NT2/D1 (cell line): ENCODE measurements around the gene PLCL1.

Source experiments
- DNase-seq: peaks from one replicate; pipeline ENCODE4 v3.0.0-alpha.2; 2011; ENCODE audit warnings: low read depth, low spot score
- H3K27me3 ChIP-seq: 2 replicates; pipeline ENCODE4 v1.6.0; 2011; ENCODE audit warnings: mild to moderate bottlenecking; ENCODE audit not compliant: insufficient read length, insufficient read depth
- H3K36me3 ChIP-seq: 2 replicates; pipeline ENCODE4 v1.6.1; 2011; ENCODE audit warnings: mild to moderate bottlenecking, low read length, mixed read lengths; ENCODE audit not compliant: insufficient read depth, insufficient read length
- H3K4me1 ChIP-seq: 2 replicates; pipeline ENCODE4 v1.5.1; 2011; ENCODE audit not compliant: insufficient read depth, insufficient read length
- H3K4me3 ChIP-seq: 2 replicates; pipeline ENCODE4 v1.5.1; 2011; ENCODE audit warnings: low read depth; ENCODE audit not compliant: insufficient read length
- H3K9ac ChIP-seq: 2 replicates; pipeline ENCODE4 v1.6.0; 2011; ENCODE audit warnings: low read depth; ENCODE audit not compliant: insufficient read length
- H3K9me3 ChIP-seq: 2 replicates; pipeline ENCODE4 v1.5.1; 2011; ENCODE audit warnings: mild to moderate bottlenecking, low read length; ENCODE audit not compliant: insufficient read depth
- SUZ12 ChIP-seq: IDR thresholded peaks from 2 replicates; pipeline ENCODE4 v1.6.1; 2011; ENCODE audit not compliant: insufficient read length, insufficient read depth; ENCODE audit errors: extremely low read depth
- YY1 ChIP-seq: IDR thresholded peaks from 2 replicates; pipeline ENCODE4 v1.6.1; 2011; ENCODE audit not compliant: insufficient read length, insufficient read depth
- ZNF274 ChIP-seq: IDR thresholded peaks from 2 replicates; pipeline ENCODE4 v1.6.1; 2011; ENCODE audit warnings: mild to moderate bottlenecking, low read depth, low read length

PLCL1 gene

DNA sequence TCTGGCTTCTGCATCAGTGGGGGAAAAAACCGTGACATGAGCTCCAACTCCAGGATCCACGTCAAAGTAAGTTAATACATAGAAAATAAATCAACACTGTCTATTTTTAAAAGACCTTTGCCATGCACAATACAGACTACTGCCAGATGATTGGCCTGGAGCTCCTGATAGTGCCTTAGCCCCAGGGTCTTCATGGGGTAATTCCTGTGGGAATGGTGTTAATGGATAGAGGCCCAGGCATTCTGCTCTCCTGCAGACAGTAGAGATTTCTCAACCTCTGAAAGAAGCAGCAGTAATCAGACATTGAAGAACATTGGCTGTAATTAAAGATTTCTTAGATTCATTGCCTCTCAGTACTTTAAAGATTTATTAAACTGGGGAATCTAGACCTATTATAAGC lies 4.3 kb upstream of the PLCL1 start:
- no peak for DNase-seq
- H3K27me3 ChIP-seq: peaks cover 15% of the 10 kb centered on the region
- H3K4me3 ChIP-seq: no peak overlapping the region
- TF ChIP-seq SUZ12 (no peak), ZNF274 (no peak), YY1 (no peak)
- no peak overlapping the region for H3K9ac ChIP-seq
- H3K9me3 ChIP-seq: peaks cover 18% of the 10 kb centered on the region; the same call in 1 of the 2 replicates
- no peaks in the 10 kb centered on the region for H3K36me3 ChIP-seq
- no peaks in the 10 kb centered on the region for H3K4me1 ChIP-seq

DNA sequence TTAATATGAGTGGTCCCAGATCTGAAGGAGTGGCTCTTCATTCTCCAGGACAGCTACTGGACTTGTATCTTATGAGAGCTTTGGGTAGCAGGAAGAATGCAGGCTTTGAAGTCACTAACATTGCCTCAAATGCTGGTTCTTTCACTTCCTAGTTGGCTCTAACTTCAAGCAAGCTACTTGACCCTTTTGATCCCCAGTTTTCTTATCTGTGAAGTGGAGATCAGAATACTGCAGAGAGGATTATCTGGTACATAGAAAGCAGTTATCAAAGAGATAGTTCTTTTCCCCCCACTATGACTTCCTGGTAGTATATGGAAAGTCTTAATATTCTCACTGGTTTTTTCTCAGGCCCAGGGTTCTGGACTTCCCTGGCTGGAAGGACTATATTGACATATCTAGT lies 3.4 kb upstream of the PLCL1 start:
- no peaks in the 10 kb centered on the region for H3K36me3 ChIP-seq
- TF ChIP-seq YY1: no peak
- no peak for TF ChIP-seq ZNF274
- no peak for TF ChIP-seq SUZ12
- no peak for DNase-seq
- no peak overlapping the region for H3K9ac ChIP-seq
- H3K9me3 ChIP-seq: peaks cover 9% of the 10 kb centered on the region; the same call in 1 of the 2 replicates
- H3K27me3 ChIP-seq: peaks cover 24% of the 10 kb centered on the region
- no peak overlapping the region for H3K4me3 ChIP-seq
- no peaks in the 10 kb centered on the region for H3K4me1 ChIP-seq

DNA sequence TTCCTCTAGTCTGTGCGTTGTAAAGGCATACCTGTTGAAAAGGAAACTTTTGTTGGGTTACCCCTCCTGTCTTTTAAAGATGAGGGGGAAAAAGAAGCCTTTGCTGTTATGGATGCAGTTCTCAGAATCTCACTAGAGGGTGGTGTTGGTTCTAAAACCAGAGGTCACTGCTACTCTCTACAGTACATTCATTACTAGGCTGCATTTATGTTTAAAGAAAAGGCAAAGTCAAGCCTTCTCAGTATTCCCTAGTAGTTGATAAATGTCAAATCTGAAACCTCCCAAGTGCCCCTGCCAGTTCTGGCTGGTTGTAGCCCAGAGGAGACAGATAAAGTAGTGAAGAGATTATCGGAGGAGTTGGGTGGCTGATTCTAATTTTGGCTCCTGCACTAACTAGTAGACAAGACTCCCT lies 1.4 kb upstream of the PLCL1 start:
- H3K9me3 ChIP-seq: no peaks in the 10 kb centered on the region
- H3K36me3 ChIP-seq: no peaks in the 10 kb centered on the region
- DNase-seq: peak; percentile 48
- no peak overlapping the region for H3K4me3 ChIP-seq
- TF ChIP-seq SUZ12 (no peak), YY1 (no peak), ZNF274 (no peak)
- H3K4me1 ChIP-seq: no peaks in the 10 kb centered on the region
- H3K27me3 ChIP-seq: peaks cover 38% of the 10 kb centered on the region
- H3K9ac ChIP-seq: no peak overlapping the region

DNA sequence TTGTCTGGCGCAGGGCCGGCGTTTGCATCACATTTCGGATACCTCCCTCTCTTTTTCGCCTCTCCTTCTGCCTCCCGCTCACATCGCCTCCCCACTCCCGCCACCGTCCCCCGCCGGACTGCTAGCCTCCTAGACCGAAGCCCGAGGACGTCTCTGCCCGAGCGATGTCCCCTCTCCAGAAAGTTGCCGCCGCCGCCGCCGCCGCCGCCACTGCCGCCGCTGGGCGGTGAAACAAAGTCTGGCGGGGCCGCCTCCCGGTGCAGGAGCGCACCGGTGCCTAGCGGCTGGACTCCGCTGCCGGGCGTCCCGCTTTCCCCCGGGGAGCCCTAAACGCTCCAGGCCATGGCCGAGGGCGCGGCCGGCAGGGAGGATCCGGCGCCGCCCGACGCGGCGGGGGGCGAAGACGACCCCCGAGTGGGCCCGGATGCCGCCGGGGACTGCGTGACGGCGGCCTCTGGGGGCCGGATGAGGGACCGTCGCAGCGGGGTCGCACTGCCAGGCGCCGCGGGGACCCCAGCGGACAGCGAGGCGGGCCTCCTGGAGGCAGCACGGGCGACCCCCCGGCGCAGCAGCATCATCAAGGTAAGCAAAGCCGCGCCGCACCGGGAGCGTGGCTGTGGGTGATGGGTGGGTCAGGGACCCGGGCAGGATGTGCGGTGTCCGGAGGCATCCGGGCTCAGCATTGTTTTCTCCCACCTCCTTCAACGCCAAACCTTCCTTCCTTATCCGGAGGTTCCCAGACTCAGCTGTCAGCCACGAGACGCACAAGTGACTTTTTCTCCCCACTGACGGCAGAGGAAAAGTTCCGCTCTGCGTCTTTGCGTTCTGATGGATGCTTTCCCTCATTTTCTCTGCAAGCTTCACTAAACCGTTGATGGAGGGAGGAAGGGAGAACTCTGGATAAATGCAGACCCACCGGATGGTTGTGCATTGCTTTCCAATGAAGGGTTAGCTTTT lies 643 bp downstream of the PLCL1 start:
- peak overlapping the region; percentile 7 for H3K9ac ChIP-seq
- TF ChIP-seq YY1 (no peak), SUZ12 (peak; percentile 73), ZNF274 (no peak)
- peak overlapping the region; percentile 57 for H3K4me3 ChIP-seq
- no peak for DNase-seq
- H3K27me3 ChIP-seq: peaks cover 38% of the 10 kb centered on the region
- no peaks in the 10 kb centered on the region for H3K36me3 ChIP-seq
- no peaks in the 10 kb centered on the region for H3K9me3 ChIP-seq
- H3K4me1 ChIP-seq: no peaks in the 10 kb centered on the region

DNA sequence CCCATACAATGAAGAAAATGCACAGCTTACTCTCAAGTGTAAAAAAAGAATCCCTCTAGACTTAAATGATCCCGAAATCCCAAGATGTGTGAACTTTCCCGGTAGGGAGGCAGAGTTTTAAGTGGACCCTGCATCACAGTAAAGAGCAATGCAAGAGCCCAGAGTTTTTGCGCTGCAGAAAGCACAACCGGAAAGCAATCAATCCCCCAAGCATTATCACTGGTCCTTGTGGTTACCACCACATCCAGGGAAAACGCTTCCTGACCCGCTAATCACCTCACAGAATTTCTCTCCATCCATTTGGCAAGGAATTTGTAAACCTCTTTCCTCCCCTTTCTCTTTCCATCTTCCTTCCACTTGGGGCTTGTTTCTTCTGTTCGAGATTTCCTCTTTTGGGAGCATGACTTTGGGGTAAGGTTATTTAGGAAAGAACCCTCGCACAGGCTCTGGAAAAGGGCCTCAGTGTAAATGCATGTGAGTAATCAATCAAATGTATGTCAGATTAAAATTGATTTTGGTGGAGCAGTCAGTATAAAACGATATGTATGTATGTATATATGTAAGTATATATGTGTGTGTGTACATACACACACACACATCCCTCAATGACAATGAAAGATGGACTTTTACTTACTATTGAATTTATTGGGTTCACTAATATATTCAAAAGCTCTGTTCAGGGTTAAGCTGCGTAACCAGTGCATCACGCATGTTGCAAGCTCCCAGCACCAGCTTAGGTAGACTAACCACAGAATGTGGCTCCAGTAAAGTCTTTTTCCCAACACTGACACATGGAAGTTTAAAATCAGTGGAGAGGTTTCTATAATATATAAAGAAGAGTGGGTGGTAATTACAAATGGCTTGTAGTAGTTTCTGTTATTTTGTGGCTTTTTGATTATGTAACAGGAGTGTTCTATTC lies 1.6 kb downstream of the PLCL1 start:
- Histone ChIP-seq H3K27me3 (peaks cover 38% of the 10 kb centered on the region), H3K4me1 (no peaks in the 10 kb centered on the region), H3K36me3 (no peaks in the 10 kb centered on the region), H3K4me3 (peak overlapping the region; percentile 57), H3K9ac (peak overlapping the region; percentile 7), H3K9me3 (no peaks in the 10 kb centered on the region)
- TF ChIP-seq ZNF274 (no peak), SUZ12 (no peak), YY1 (no peak)
- no peak for DNase-seq

DNA sequence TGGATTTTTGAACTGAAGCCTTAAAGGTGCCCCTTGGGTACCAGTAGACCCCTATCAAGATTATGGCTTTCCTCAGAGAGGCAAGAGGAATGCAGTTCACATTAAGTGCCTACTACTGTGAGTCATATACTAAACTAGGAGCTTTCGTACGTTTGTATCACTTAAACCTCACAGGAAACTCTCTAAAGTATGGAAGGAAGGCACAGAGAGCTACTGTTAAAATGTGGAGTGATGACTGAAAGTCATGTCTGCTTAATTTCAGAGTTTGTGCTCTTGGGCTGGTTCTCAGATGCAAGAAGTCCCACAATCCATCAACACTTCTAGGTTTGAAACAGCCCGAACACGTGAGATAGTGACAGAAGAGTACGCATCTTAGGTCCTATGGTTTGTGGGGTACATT lies 4.7 kb downstream of the PLCL1 start:
- DNase-seq: no peak
- TF ChIP-seq ZNF274 (no peak), YY1 (no peak), SUZ12 (no peak)
- H3K36me3 ChIP-seq: no peaks in the 10 kb centered on the region
- H3K27me3 ChIP-seq: peaks cover 27% of the 10 kb centered on the region
- H3K9ac ChIP-seq: no peak overlapping the region
- H3K4me1 ChIP-seq: no peaks in the 10 kb centered on the region
- no peak overlapping the region for H3K4me3 ChIP-seq
- H3K9me3 ChIP-seq: no peaks in the 10 kb centered on the region
